Liver (tissue), 9 donors: ENCODE results near the gene OPHN1. TPM values are rescaled to one million over a fixed set of nuclear protein-coding genes. Genes with fewer than 3 reads are reported as not detected.

Source experiments
- DNase-seq: peaks from one replicate; pipeline ENCODE4 v3.0.0-alpha.2; 2017; ENCODE audit warnings: low spot score
- H3K27ac ChIP-seq, 2 donors: one replicate each; pipeline ENCODE4 v1.7.0; 2013; ENCODE audit warnings: inconsistent platforms in 2 of 2, low read length in 2 of 2, control low read depth in 1 of 2, low read depth in 1 of 2, mild to moderate bottlenecking in 1 of 2
- H3K27me3 ChIP-seq, 4 donors: one replicate each; pipeline versions ENCODE4 v1.6.1 to v1.7.0; 2013; ENCODE audit warnings: low read length in 3 of 4, inconsistent platforms in 1 of 4, mild to moderate bottlenecking in 1 of 4, moderate library complexity in 1 of 4; ENCODE audit not compliant: control insufficient read depth in 4 of 4, insufficient read depth in 4 of 4
- H3K36me3 ChIP-seq, 4 donors: one replicate each; pipeline versions ENCODE4 v1.6.1 to v1.7.0; 2013; ENCODE audit warnings: low read length in 3 of 4, mild to moderate bottlenecking in 3 of 4, low read depth in 1 of 4, moderate library complexity in 1 of 4; ENCODE audit not compliant: control insufficient read depth in 4 of 4, insufficient read depth in 3 of 4
- H3K4me1 ChIP-seq, 4 donors: one replicate each; pipeline versions ENCODE4 v1.6.1 to v1.7.0; 2013; ENCODE audit warnings: low read length in 3 of 4, mild to moderate bottlenecking in 3 of 4, moderate library complexity in 1 of 4; ENCODE audit not compliant: control insufficient read depth in 4 of 4, insufficient read depth in 4 of 4
- H3K4me3 ChIP-seq, 3 donors: one replicate each; pipeline versions ENCODE4 v1.6.1 to v1.7.0; 2013; ENCODE audit warnings: low read length in 3 of 3, control low read depth in 1 of 3, low read depth in 1 of 3, mild to moderate bottlenecking in 1 of 3
- H3K9ac ChIP-seq, 2 donors: one replicate each; pipeline ENCODE4 v1.7.0; 2013; ENCODE audit warnings: low read length in 2 of 2, mild to moderate bottlenecking in 2 of 2, moderate library complexity in 2 of 2, control low read depth in 1 of 2, low read depth in 1 of 2
- H3K9me3 ChIP-seq, 4 donors: one replicate each; pipeline versions ENCODE4 v1.6.1 to v1.7.0; 2013; ENCODE audit warnings: low read length in 3 of 4; ENCODE audit not compliant: control insufficient read depth in 4 of 4
- FOXA1 ChIP-seq: IDR thresholded peaks from 2 replicates; pipeline ENCODE4 v1.6.1; 2016; ENCODE audit warnings: antibody characterized with exemption
- FOXA2 ChIP-seq: IDR thresholded peaks from 2 replicates; pipeline ENCODE4 v1.6.1; 2016; ENCODE audit warnings: antibody characterized with exemption
- HNF4G ChIP-seq: IDR thresholded peaks from 2 replicates; pipeline ENCODE4 v1.6.1; 2016; ENCODE audit warnings: antibody characterized with exemption
- JUND ChIP-seq, 2 donors: IDR thresholded peaks; 2 replicates each; pipeline ENCODE4 v1.6.1; 2016; ENCODE audit warnings: antibody characterized with exemption in 2 of 2
- SP1 ChIP-seq: IDR thresholded peaks from 2 replicates; pipeline ENCODE4 v1.6.1; 2018; ENCODE audit warnings: antibody characterized with exemption, mild to moderate bottlenecking
- TAF1 ChIP-seq: conservative IDR thresholded peaks from 2 replicates; pipeline ENCODE4 v1.6.1; 2016; ENCODE audit warnings: antibody characterized with exemption, mild to moderate bottlenecking
- YY1 ChIP-seq: IDR thresholded peaks from 2 replicates; pipeline ENCODE4 v1.6.1; 2016; ENCODE audit warnings: antibody characterized with exemption, mild to moderate bottlenecking
- WGBS: extraction: QIAGEN DNeasy Blood & Tissue Kit; methylation state at CpG from one replicate; pipeline ENCODE4 v1.1.7; 2013; 5-methylcytosine and 5-hydroxymethylcytosine counted together
- polyA plus RNA-seq, 2 donors: library from polyadenylated mRNA; stranded (reverse) in 1 of 2; unstranded in 1 of 2; fragments of 200-250 nt in 1 of 2; fragments of >200 nt in 1 of 2; fragmentation: Nextera tagmentation in 1 of 2; extraction: Ambion mirVana in 1 of 2; gene quantifications; one replicate each; pipeline versions ENCODE4 v1.2.1 to v1.2.3, GENCODE V29; 2013 to 2015
- total RNA-seq, 2 donors: library from RNA; depleted of rRNA; stranded (reverse); fragments of >200 nt; gene quantifications; one replicate each; pipeline ENCODE4 v1.2.3, GENCODE V29; 2014
- TF ChIP-seq, protein P1 (sequence below): IDR thresholded peaks from 2 replicates; pipeline ENCODE4 v1.6.1; 2016; ENCODE audit warnings: antibody characterized with exemption
- TF ChIP-seq, protein P2 (sequence below): IDR thresholded peaks from 2 replicates; pipeline ENCODE4 v1.6.1; 2016; ENCODE audit warnings: antibody characterized with exemption
- TF ChIP-seq, protein P3 (sequence below): fragments of 150-350 bp; IDR thresholded peaks from 2 replicates; pipeline ENCODE4 v1.5.1; 2017; ENCODE audit warnings: improper control_type of control experiment, low read depth, low read length; ENCODE audit not compliant: missing input control
- TF ChIP-seq, protein P4 (sequence below): IDR thresholded peaks from 2 replicates; pipeline ENCODE4 v1.6.1; 2016; ENCODE audit warnings: antibody characterized with exemption
- TF ChIP-seq, protein P5 (sequence below): IDR thresholded peaks from 2 replicates; pipeline ENCODE4 v1.6.1; 2016; ENCODE audit warnings: antibody characterized with exemption, mild to moderate bottlenecking
- donor health status: healthy.
- donor health status: healthy.
- donor health status: healthy.
- donor health status: healthy.
- donor health status: healthy.

The OPHN1 gene
- total and polyA plus RNA-seq, 4 donors, result 0.17 to 1.2 (median 0.60) TPM

DNA sequence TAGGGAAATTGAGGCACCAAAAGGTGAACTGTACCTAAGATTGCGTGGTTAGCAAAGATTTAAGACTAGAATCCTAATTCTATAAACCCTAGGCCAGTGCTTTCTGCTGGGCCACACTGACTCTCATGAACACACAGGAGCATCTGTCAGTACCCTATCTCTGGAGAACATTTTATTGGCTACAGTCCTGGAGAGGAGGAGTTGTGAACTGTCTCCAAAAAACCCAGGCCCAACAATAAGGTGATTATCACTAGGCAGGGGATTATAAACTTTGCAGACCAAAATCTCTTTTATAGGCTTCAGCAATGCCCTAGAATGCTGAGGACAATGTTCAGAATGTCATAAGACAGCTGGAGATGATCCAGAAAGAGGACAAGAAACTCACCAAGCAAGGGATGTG is 24.1 kb downstream of the OPHN1 start (continued):
- no peak for TF ChIP-seq JUND (IDR thresholded peaks at IDR 0.05)

DNA sequence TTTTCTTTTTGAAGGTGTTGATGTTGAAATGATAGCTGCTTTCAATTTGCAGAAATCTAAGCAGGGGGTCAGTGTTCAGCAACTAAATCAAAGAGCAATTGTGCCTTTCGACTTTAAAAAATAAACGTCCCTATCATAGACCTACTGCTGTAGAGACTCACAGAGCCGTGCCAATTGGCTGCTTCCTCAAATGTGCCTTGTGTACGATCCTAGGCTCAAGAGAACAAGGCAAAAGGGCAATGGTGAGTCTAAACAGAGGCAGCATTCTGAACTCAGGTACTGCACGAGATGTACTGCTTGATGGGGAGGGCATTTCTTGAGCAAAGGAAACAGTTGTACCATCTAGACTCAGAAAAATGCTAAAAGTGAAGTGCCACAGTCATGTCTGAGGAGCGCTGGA is 29.8 kb downstream of the OPHN1 start:
- H3K36me3 ChIP-seq, result no peaks in the 10 kb centered on the region
- H3K27me3 ChIP-seq, result no peaks in the 10 kb centered on the region
- no peaks in the 10 kb centered on the region for H3K9me3 ChIP-seq
- DNase-seq, result no peak
- TF ChIP-seq, protein P1, sequence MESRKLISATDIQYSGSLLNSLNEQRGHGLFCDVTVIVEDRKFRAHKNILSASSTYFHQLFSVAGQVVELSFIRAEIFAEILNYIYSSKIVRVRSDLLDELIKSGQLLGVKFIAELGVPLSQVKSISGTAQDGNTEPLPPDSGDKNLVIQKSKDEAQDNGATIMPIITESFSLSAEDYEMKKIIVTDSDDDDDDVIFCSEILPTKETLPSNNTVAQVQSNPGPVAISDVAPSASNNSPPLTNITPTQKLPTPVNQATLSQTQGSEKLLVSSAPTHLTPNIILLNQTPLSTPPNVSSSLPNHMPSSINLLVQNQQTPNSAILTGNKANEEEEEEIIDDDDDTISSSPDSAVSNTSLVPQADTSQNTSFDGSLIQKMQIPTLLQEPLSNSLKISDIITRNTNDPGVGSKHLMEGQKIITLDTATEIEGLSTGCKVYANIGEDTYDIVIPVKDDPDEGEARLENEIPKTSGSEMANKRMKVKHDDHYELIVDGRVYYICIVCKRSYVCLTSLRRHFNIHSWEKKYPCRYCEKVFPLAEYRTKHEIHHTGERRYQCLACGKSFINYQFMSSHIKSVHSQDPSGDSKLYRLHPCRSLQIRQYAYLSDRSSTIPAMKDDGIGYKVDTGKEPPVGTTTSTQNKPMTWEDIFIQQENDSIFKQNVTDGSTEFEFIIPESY, result no peak
- TF ChIP-seq TAF1, result no peak
- H3K4me3 ChIP-seq, result no peak overlapping the region
- no peaks in the 10 kb centered on the region for H3K4me1 ChIP-seq
- H3K9ac ChIP-seq, result no peak overlapping the region
- H3K27ac ChIP-seq, result no peak overlapping the region
- 76% methylated on average over 6 of the region's 6 CpGs for WGBS

DNA sequence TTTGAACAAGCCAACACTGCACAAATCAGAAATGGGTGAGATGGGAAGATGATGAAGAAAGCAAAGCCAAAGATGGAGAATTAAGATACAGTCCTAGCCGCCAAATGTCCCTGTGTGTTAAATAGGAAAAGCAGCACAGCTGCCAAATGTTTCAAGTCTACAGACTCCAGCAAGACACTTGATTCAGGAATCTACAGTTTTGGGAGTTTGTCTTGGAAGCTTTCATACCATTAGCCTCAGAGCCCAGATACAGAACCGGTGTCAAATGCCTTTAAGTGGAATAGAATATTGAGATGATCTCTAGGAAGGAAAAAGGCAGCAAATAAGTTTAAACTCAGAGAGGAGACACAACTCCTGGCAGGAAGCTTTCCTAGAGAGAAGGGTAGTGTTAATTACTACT is 30.3 kb downstream of the OPHN1 start:
- Histone ChIP-seq H3K36me3 (no peaks in the 10 kb centered on the region), H3K4me3 (no peak overlapping the region), H3K4me1 (no peaks in the 10 kb centered on the region), H3K9me3 (no peaks in the 10 kb centered on the region), H3K27me3 (no peaks in the 10 kb centered on the region), H3K9ac (no peak overlapping the region), H3K27ac (no peak overlapping the region)
- TF ChIP-seq, protein P2, sequence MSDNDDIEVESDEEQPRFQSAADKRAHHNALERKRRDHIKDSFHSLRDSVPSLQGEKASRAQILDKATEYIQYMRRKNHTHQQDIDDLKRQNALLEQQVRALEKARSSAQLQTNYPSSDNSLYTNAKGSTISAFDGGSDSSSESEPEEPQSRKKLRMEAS, result no peak
- TF ChIP-seq YY1, result no peak
- TF ChIP-seq HNF4G, result no peak
- no peak for TF ChIP-seq FOXA2
- TF ChIP-seq TAF1, result no peak
- TF ChIP-seq, protein P1, result no peak
- no peak for TF ChIP-seq FOXA1
- TF ChIP-seq, protein P3, sequence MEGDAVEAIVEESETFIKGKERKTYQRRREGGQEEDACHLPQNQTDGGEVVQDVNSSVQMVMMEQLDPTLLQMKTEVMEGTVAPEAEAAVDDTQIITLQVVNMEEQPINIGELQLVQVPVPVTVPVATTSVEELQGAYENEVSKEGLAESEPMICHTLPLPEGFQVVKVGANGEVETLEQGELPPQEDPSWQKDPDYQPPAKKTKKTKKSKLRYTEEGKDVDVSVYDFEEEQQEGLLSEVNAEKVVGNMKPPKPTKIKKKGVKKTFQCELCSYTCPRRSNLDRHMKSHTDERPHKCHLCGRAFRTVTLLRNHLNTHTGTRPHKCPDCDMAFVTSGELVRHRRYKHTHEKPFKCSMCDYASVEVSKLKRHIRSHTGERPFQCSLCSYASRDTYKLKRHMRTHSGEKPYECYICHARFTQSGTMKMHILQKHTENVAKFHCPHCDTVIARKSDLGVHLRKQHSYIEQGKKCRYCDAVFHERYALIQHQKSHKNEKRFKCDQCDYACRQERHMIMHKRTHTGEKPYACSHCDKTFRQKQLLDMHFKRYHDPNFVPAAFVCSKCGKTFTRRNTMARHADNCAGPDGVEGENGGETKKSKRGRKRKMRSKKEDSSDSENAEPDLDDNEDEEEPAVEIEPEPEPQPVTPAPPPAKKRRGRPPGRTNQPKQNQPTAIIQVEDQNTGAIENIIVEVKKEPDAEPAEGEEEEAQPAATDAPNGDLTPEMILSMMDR, result no peak
- TF ChIP-seq JUND (IDR thresholded peaks at IDR 0.05), result no peak
- TF ChIP-seq, protein P4, sequence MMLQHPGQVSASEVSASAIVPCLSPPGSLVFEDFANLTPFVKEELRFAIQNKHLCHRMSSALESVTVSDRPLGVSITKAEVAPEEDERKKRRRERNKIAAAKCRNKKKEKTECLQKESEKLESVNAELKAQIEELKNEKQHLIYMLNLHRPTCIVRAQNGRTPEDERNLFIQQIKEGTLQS, result no peak
- TF ChIP-seq, protein P5, sequence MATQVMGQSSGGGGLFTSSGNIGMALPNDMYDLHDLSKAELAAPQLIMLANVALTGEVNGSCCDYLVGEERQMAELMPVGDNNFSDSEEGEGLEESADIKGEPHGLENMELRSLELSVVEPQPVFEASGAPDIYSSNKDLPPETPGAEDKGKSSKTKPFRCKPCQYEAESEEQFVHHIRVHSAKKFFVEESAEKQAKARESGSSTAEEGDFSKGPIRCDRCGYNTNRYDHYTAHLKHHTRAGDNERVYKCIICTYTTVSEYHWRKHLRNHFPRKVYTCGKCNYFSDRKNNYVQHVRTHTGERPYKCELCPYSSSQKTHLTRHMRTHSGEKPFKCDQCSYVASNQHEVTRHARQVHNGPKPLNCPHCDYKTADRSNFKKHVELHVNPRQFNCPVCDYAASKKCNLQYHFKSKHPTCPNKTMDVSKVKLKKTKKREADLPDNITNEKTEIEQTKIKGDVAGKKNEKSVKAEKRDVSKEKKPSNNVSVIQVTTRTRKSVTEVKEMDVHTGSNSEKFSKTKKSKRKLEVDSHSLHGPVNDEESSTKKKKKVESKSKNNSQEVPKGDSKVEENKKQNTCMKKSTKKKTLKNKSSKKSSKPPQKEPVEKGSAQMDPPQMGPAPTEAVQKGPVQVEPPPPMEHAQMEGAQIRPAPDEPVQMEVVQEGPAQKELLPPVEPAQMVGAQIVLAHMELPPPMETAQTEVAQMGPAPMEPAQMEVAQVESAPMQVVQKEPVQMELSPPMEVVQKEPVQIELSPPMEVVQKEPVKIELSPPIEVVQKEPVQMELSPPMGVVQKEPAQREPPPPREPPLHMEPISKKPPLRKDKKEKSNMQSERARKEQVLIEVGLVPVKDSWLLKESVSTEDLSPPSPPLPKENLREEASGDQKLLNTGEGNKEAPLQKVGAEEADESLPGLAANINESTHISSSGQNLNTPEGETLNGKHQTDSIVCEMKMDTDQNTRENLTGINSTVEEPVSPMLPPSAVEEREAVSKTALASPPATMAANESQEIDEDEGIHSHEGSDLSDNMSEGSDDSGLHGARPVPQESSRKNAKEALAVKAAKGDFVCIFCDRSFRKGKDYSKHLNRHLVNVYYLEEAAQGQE, result no peak
- TF ChIP-seq SP1, result no peak
- DNase-seq, result no peak
- 90% methylated on average over 2 of the region's 2 CpGs for WGBS
